Mammary epithelial cell (primary cell): ENCODE results near the gene PLD2.

Experiments used
- EZH2 ChIP-seq: IDR thresholded peaks from 2 replicates; pipeline ENCODE4 v1.6.1; 2012; ENCODE audit warnings: low read length, inconsistent platforms, borderline replicate concordance
- TF ChIP-seq, protein P1 (sequence below), 2 donors: IDR thresholded peaks in 1 of 2; conservative IDR thresholded peaks in 1 of 2; 2 replicates each; pipeline ENCODE4 v1.5.1; 2011 to 2012; ENCODE audit warnings: inconsistent platforms in 2 of 2, low read length in 2 of 2, mild to moderate bottlenecking in 2 of 2, control low read depth in 1 of 2, low read depth in 1 of 2; ENCODE audit not compliant: insufficient read depth in 1 of 2; ENCODE audit errors: extremely low read depth in 1 of 2

GRCh38 chr17:4846635-4847390 lies 39.9 kb downstream of the PLD2 start:
- TF ChIP-seq, protein P1, sequence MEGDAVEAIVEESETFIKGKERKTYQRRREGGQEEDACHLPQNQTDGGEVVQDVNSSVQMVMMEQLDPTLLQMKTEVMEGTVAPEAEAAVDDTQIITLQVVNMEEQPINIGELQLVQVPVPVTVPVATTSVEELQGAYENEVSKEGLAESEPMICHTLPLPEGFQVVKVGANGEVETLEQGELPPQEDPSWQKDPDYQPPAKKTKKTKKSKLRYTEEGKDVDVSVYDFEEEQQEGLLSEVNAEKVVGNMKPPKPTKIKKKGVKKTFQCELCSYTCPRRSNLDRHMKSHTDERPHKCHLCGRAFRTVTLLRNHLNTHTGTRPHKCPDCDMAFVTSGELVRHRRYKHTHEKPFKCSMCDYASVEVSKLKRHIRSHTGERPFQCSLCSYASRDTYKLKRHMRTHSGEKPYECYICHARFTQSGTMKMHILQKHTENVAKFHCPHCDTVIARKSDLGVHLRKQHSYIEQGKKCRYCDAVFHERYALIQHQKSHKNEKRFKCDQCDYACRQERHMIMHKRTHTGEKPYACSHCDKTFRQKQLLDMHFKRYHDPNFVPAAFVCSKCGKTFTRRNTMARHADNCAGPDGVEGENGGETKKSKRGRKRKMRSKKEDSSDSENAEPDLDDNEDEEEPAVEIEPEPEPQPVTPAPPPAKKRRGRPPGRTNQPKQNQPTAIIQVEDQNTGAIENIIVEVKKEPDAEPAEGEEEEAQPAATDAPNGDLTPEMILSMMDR (conservative IDR thresholded peaks at IDR 0.05 in 1 of 2, IDR thresholded peaks at IDR 0.05 in 1 of 2; ENCODE audit: extremely low read depth in 1 of 2, insufficient read depth in 1 of 2, low read depth in 1 of 2, low read length in 2 of 2), result no peak
- TF ChIP-seq EZH2, result no peak
